ENCODE results near the gene SCAPER. TPM values are rescaled to one million over a fixed set of nuclear protein-coding genes. Genes with fewer than 3 reads are reported as not detected.
"Not testable (repeated sequence)": the region's sequence is repeated elsewhere in the genome, so short reads cannot be mapped to it uniquely, and the experiment has no call there.

The SCAPER gene
- total RNA-seq, 1 experiment from 2014 or later: 7.4 TPM

DNA sequence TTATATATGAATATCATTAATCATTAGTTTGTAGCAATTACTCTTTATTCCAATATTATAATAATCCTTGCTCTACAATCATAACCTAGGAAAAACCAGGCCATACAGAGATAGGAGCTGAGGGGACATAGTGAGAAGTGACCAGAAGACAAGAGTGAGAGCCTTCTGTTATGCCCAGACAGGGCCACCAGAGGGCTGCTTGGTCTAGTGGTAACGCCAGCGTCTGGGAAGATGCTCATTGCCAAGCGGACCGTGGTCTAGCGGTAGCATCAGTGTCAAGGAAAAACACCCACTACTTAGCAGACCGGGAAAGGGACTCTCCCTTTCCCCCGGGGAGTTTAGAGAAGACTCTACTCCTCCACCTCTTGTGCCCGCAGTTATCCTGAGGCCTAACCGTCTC lies 172.8 kb downstream of the SCAPER start:
- not testable (repeated sequence) for H3K27ac Mint-ChIP-seq; H2AFZ ChIP-seq (ENCODE audit: low read length); H3K9ac ChIP-seq (ENCODE audit: extremely low read depth, insufficient read length, low read length); H2BK12ac ChIP-seq (ENCODE audit: insufficient read length, low read depth, low read length); H3K23ac ChIP-seq (ENCODE audit: insufficient read length, low read depth, low read length); H3K4me1 ChIP-seq (ENCODE audit: insufficient read depth, low read length); H3K9me3 ChIP-seq (ENCODE audit: control insufficient read depth, low read depth, low read length); H3K27me3 ChIP-seq (ENCODE audit: insufficient read depth, low read length); H3K56ac ChIP-seq (ENCODE audit: insufficient read length, low read depth, low read length); H4K20me1 ChIP-seq (ENCODE audit: control insufficient read depth, insufficient read depth, insufficient read length); H3K18ac ChIP-seq (ENCODE audit: insufficient read length, low read depth, low read length); H2BK5ac ChIP-seq (ENCODE audit: insufficient read length, low read length); H3K14ac ChIP-seq (ENCODE audit: insufficient read depth, low read length); H3K4me3 Mint-ChIP-seq; H2AK5ac ChIP-seq (ENCODE audit: insufficient read length, low read length); H3K27me3 Mint-ChIP-seq (ENCODE audit: low read depth); H3K4me1 Mint-ChIP-seq; H3K4me2 ChIP-seq (ENCODE audit: insufficient read depth, insufficient read length, low read length); H4K5ac ChIP-seq (ENCODE audit: insufficient read length, low read depth, low read length); H3K4ac ChIP-seq (ENCODE audit: low read depth, low read length); H2BK20ac ChIP-seq (ENCODE audit: low read depth, low read length, poor library complexity, severe bottlenecking); H4K8ac ChIP-seq (replicated peaks; ENCODE audit: insufficient read length, low read depth, low read length); H2BK120ac ChIP-seq (ENCODE audit: low read depth, low read length, poor library complexity, severe bottlenecking); H3K79me2 ChIP-seq (ENCODE audit: insufficient read depth, low read length); H2BK15ac ChIP-seq (ENCODE audit: low read depth, low read length); H3K23me2 ChIP-seq (ENCODE audit: insufficient read length, low read depth, low read length, poor library complexity, severe bottlenecking); H4K91ac ChIP-seq (ENCODE audit: insufficient read length, low read depth, low read length); H3K27ac ChIP-seq (ENCODE audit: insufficient read length, low read depth, low read length); H3K79me1 ChIP-seq (ENCODE audit: insufficient read depth, low read depth, low read length, poor library complexity, severe bottlenecking); H3T11ph ChIP-seq (ENCODE audit: low read length)
- WGBS (ENCODE audit: extremely low coverage, insufficient read length, low lambda C conversion rate): no CpG with 5 or more reads among the region's 9 CpGs
- Mint-ChIP-seq H3K9me3 (peaks cover 10 to 17% of the 10 kb centered on the region in 2 experiments), H3K36me3 (ENCODE audit: insufficient read depth in 1 of 3, low read depth in 3 of 3) (peaks cover 10 to 23% (median 19%) of the 10 kb centered on the region in 3 experiments; a peak in 6 of 7 replicates)
- peak; percentile 43 for DNase-seq
- TF ChIP-seq, protein P1, sequence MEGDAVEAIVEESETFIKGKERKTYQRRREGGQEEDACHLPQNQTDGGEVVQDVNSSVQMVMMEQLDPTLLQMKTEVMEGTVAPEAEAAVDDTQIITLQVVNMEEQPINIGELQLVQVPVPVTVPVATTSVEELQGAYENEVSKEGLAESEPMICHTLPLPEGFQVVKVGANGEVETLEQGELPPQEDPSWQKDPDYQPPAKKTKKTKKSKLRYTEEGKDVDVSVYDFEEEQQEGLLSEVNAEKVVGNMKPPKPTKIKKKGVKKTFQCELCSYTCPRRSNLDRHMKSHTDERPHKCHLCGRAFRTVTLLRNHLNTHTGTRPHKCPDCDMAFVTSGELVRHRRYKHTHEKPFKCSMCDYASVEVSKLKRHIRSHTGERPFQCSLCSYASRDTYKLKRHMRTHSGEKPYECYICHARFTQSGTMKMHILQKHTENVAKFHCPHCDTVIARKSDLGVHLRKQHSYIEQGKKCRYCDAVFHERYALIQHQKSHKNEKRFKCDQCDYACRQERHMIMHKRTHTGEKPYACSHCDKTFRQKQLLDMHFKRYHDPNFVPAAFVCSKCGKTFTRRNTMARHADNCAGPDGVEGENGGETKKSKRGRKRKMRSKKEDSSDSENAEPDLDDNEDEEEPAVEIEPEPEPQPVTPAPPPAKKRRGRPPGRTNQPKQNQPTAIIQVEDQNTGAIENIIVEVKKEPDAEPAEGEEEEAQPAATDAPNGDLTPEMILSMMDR (conservative IDR thresholded peaks at IDR 0.05): peak; percentile 58

Data from H9 (cell line).